ENCODE data around the gene GRB10.
A peak's percentile ranks its signal among the peaks of the same experiment; 100 is the strongest.

GRB10 gene

GRCh38 chr7:50798126-50798525, 15.4 kb upstream of the GRB10 start:
- Histone ChIP-seq H3K4me3 (ENCODE audit: low read length) (no peak overlapping the region), H3K4me1 (ENCODE audit: control insufficient read depth, insufficient read depth, low read length) (no peaks in the 10 kb centered on the region), H3K36me3 (ENCODE audit: control insufficient read depth, insufficient read depth, low read length) (no peaks in the 10 kb centered on the region), H3K9me3 (ENCODE audit: control insufficient read depth, low read length) (no peaks in the 10 kb centered on the region), H3K9ac (ENCODE audit: low read length) (no peak overlapping the region), H3K27me3 (ENCODE audit: control insufficient read depth, insufficient read depth, low read length) (peaks cover 15% of the 10 kb centered on the region)

GRCh38 chr7:50795831-50796230, 13.1 kb upstream of the GRB10 start:
- no peaks in the 10 kb centered on the region for H3K36me3 ChIP-seq (ENCODE audit: control insufficient read depth, insufficient read depth, low read length)
- H3K4me3 ChIP-seq (ENCODE audit: low read length) = no peak overlapping the region
- peaks cover 18% of the 10 kb centered on the region for H3K27me3 ChIP-seq (ENCODE audit: control insufficient read depth, insufficient read depth, low read length)
- no peaks in the 10 kb centered on the region for H3K9me3 ChIP-seq (ENCODE audit: control insufficient read depth, low read length)
- H3K9ac ChIP-seq (ENCODE audit: low read length) = no peak overlapping the region
- H3K4me1 ChIP-seq (ENCODE audit: control insufficient read depth, insufficient read depth, low read length) = peaks cover 11% of the 10 kb centered on the region

GRCh38 chr7:50795253-50795652, 12.6 kb upstream of the GRB10 start:
- H3K9me3 ChIP-seq (ENCODE audit: control insufficient read depth, low read length) = no peaks in the 10 kb centered on the region
- H3K4me3 ChIP-seq (ENCODE audit: low read length) = no peak overlapping the region
- peaks cover 17% of the 10 kb centered on the region for H3K4me1 ChIP-seq (ENCODE audit: control insufficient read depth, insufficient read depth, low read length)
- H3K27me3 ChIP-seq (ENCODE audit: control insufficient read depth, insufficient read depth, low read length) = peaks cover 18% of the 10 kb centered on the region
- H3K9ac ChIP-seq (ENCODE audit: low read length) = no peak overlapping the region
- no peaks in the 10 kb centered on the region for H3K36me3 ChIP-seq (ENCODE audit: control insufficient read depth, insufficient read depth, low read length)

- H3K36me3 ChIP-seq (ENCODE audit: control insufficient read depth, insufficient read depth, low read length) = no peaks in the 10 kb centered on the region
- no peaks in the 10 kb centered on the region for H3K9me3 ChIP-seq (ENCODE audit: control insufficient read depth, low read length)
- peak overlapping the region; percentile 24 for H3K4me3 ChIP-seq (ENCODE audit: low read length)
- H3K27me3 ChIP-seq (ENCODE audit: control insufficient read depth, insufficient read depth, low read length) = peaks cover 18% of the 10 kb centered on the region
- H3K9ac ChIP-seq (ENCODE audit: low read length) = peak overlapping the region; percentile 63
- peaks cover 17% of the 10 kb centered on the region for H3K4me1 ChIP-seq (ENCODE audit: control insufficient read depth, insufficient read depth, low read length)
Observed at GRCh38 chr7:50793947-50794570, 11.4 kb upstream of the GRB10 start.

DNA sequence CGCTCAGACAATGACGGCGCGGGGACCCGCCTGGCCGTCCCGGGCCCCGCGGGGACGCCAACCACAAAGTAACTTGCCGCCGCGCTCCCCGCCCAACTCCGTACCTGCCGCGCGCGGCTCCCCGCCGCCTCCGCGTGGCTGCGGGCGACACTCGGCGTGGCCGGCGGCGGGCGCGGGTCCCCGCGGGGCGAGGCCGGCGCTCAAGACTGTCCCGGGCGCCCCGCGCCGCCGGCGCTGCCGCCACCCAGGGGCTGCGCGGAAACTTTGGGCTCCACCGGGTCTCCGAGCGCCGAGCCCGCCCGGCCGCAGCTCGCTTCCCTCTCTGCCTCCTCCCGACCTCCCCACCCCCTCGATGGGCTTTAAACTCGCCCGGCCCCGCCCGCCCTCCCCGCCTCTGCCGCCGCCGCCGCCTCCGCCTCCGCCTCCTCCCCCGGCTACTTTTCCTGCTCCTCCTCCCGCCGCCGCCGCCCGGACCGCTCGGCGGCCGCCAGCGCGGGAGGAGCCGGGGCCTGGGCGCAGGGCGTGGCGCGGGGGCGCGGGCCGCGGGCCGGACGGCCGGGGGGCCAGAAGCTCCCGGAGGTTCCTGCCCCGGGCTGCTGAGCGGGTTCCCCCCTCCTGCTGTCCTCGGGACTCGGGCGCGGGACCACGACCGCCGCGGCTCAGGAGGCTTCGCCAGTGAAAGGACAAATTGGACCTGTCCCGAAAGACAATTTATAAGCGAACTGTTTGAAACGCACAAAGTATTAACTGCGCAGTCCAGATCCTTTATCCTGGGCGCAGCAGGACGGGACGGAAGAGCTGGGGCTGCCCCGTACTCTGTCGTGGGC, 10.6 kb upstream of the GRB10 start:
- Histone ChIP-seq H3K9me3 (ENCODE audit: control insufficient read depth, low read length) (no peaks in the 10 kb centered on the region), H3K27me3 (ENCODE audit: control insufficient read depth, insufficient read depth, low read length) (peaks cover 18% of the 10 kb centered on the region), H3K9ac (ENCODE audit: low read length) (peak overlapping the region; percentile 63), H3K36me3 (ENCODE audit: control insufficient read depth, insufficient read depth, low read length) (no peaks in the 10 kb centered on the region), H3K4me3 (ENCODE audit: low read length) (peak overlapping the region; percentile 24), H3K4me1 (ENCODE audit: control insufficient read depth, insufficient read depth, low read length) (peaks cover 17% of the 10 kb centered on the region)

- peak overlapping the region; percentile 4 for H3K9ac ChIP-seq (ENCODE audit: low read length)
- no peaks in the 10 kb centered on the region for H3K36me3 ChIP-seq (ENCODE audit: control insufficient read depth, insufficient read depth, low read length)
- H3K4me1 ChIP-seq (ENCODE audit: control insufficient read depth, insufficient read depth, low read length) = peaks cover 17% of the 10 kb centered on the region
- no peak overlapping the region for H3K4me3 ChIP-seq (ENCODE audit: low read length)
- peaks cover 18% of the 10 kb centered on the region for H3K27me3 ChIP-seq (ENCODE audit: control insufficient read depth, insufficient read depth, low read length)
- H3K9me3 ChIP-seq (ENCODE audit: control insufficient read depth, low read length) = no peaks in the 10 kb centered on the region
Observed at GRCh38 chr7:50792342-50793119, 9.8 kb upstream of the GRB10 start.

DNA sequence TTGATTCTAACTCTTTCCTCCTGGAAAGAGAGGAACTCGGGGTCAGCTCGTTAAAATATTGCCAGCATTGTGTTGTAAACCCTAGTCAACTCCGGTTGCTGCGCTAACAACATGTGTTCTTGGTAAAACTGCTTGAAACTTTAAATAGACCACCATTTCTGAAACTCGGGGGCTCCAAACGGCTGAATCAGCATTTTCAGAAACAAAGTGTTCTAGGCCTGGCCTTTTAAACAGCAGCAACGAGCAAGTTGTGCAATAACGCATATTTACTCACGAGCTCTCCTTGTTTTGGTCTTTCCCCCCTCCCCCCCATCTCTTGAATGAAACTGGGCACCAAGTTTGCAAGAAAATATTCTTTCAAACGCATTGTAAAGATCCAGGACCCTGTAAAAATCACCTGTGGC, 9.2 kb upstream of the GRB10 start:
- peaks cover 17% of the 10 kb centered on the region for H3K4me1 ChIP-seq (ENCODE audit: control insufficient read depth, insufficient read depth, low read length)
- H3K27me3 ChIP-seq (ENCODE audit: control insufficient read depth, insufficient read depth, low read length) = peaks cover 18% of the 10 kb centered on the region
- H3K36me3 ChIP-seq (ENCODE audit: control insufficient read depth, insufficient read depth, low read length) = no peaks in the 10 kb centered on the region
- H3K9me3 ChIP-seq (ENCODE audit: control insufficient read depth, low read length) = no peaks in the 10 kb centered on the region
- no peak overlapping the region for H3K4me3 ChIP-seq (ENCODE audit: low read length)
- peak overlapping the region; percentile 4 for H3K9ac ChIP-seq (ENCODE audit: low read length)

GRCh38 chr7:50791363-50791937, 8.8 kb upstream of the GRB10 start:
- H3K9me3 ChIP-seq (ENCODE audit: control insufficient read depth, low read length) = no peaks in the 10 kb centered on the region
- peak overlapping the region; percentile 4 for H3K9ac ChIP-seq (ENCODE audit: low read length)
- H3K27me3 ChIP-seq (ENCODE audit: control insufficient read depth, insufficient read depth, low read length) = peaks cover 18% of the 10 kb centered on the region
- H3K4me3 ChIP-seq (ENCODE audit: low read length) = no peak overlapping the region
- H3K4me1 ChIP-seq (ENCODE audit: control insufficient read depth, insufficient read depth, low read length) = peaks cover 17% of the 10 kb centered on the region
- no peaks in the 10 kb centered on the region for H3K36me3 ChIP-seq (ENCODE audit: control insufficient read depth, insufficient read depth, low read length)

DNA sequence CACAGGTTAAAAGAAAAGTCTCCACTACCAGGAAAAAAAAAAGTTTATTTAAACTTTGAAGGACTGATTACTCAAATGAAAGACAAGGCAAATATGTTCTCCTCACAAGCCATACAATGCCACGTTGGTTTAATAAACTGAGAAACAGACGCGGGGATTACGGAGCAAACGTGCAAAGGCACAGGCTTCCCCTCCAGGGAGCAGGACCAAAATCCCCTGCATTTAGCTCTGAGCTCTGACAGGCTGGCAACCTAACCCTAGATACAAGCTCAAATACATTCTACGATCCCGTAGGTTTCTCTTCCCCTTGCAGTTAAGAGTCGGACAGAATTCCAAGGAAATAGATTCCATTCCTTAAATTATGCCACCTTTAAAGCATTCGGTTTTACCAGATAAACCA, 7.7 kb upstream of the GRB10 start:
- Histone ChIP-seq H3K4me3 (ENCODE audit: low read length) (no peak overlapping the region), H3K27me3 (ENCODE audit: control insufficient read depth, insufficient read depth, low read length) (peaks cover 15% of the 10 kb centered on the region), H3K9ac (ENCODE audit: low read length) (peak overlapping the region; percentile 23)

DNA sequence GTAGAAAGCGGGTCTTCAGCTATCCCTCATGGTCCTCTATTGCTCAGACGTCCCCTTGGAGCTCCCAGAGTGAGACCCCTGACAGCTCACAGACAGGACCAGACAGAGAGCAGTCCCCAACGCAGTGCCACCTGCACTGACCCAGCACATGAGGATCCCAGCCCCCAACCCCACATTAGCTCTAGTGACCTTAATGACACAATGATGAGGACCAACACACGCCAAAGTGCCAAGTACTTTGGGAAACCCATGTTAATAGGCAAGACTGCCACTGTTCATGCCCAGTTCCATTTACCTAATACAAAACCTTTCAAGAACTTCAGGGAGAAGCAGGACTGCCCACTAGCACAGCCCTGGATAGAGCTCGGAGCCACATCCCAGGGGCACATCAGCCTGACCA, 5.7 kb upstream of the GRB10 start:
- Histone ChIP-seq H3K36me3 (ENCODE audit: control insufficient read depth, insufficient read depth, low read length) (no peaks in the 10 kb centered on the region), H3K27me3 (ENCODE audit: control insufficient read depth, insufficient read depth, low read length) (peaks cover 3% of the 10 kb centered on the region), H3K4me3 (ENCODE audit: low read length) (no peak overlapping the region), H3K4me1 (ENCODE audit: control insufficient read depth, insufficient read depth, low read length) (peaks cover 17% of the 10 kb centered on the region), H3K9me3 (ENCODE audit: control insufficient read depth, low read length) (no peaks in the 10 kb centered on the region), H3K9ac (ENCODE audit: low read length) (no peak overlapping the region)

More for the DNA sequence above, 7.7 kb upstream of the GRB10 start:
- no peaks in the 10 kb centered on the region for H3K36me3 ChIP-seq (ENCODE audit: control insufficient read depth, insufficient read depth, low read length)
- peaks cover 17% of the 10 kb centered on the region for H3K4me1 ChIP-seq (ENCODE audit: control insufficient read depth, insufficient read depth, low read length)
- no peaks in the 10 kb centered on the region for H3K9me3 ChIP-seq (ENCODE audit: control insufficient read depth, low read length)

DNA sequence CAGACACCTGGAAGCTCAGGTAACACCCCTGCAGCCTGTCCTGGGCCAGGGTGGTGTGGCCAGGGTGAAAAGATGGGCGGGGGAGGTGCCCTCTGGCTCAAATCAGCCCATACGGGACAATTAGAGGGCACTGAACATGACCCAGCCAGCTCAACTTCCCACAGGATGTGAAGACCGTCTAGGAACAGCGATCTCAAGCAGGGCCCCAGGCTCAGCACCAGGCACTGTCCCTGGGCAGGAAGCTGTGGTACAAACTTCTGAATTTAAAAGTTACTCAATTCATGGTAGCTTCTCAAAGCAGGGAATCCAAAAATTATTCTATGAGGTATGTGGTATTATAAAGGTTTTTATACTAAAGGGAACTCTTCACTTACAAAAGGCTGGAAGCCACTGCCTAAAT, 5.1 kb upstream of the GRB10 start:
- H3K4me3 ChIP-seq (ENCODE audit: low read length) = no peak overlapping the region
- H3K27me3 ChIP-seq (ENCODE audit: control insufficient read depth, insufficient read depth, low read length) = peaks cover 3% of the 10 kb centered on the region
- no peak overlapping the region for H3K9ac ChIP-seq (ENCODE audit: low read length)
- no peaks in the 10 kb centered on the region for H3K36me3 ChIP-seq (ENCODE audit: control insufficient read depth, insufficient read depth, low read length)
- H3K4me1 ChIP-seq (ENCODE audit: control insufficient read depth, insufficient read depth, low read length) = peaks cover 20% of the 10 kb centered on the region
- H3K9me3 ChIP-seq (ENCODE audit: control insufficient read depth, low read length) = no peaks in the 10 kb centered on the region

- H3K4me3 ChIP-seq (ENCODE audit: low read length) = no peak overlapping the region
- no peaks in the 10 kb centered on the region for H3K36me3 ChIP-seq (ENCODE audit: control insufficient read depth, insufficient read depth, low read length)
- peaks cover 5% of the 10 kb centered on the region for H3K4me1 ChIP-seq (ENCODE audit: control insufficient read depth, insufficient read depth, low read length)
- no peaks in the 10 kb centered on the region for H3K27me3 ChIP-seq (ENCODE audit: control insufficient read depth, insufficient read depth, low read length)
- H3K9ac ChIP-seq (ENCODE audit: low read length) = no peak overlapping the region
- no peaks in the 10 kb centered on the region for H3K9me3 ChIP-seq (ENCODE audit: control insufficient read depth, low read length)
Observed at GRCh38 chr7:50785346-50785745, 2.6 kb upstream of the GRB10 start.

All from mucosa of stomach (tissue), 1 donor.